NCI-H2081 treated with DMSO at 0.1 percent for 48 hours (cell line): ENCODE results near the gene TRIM44.

Experiments
- DNase-seq: peaks from one replicate; lab custom pipeline; 2025; lab: John Stamatoyannopoulos, UW

The TRIM44 gene

GRCh38 chr11:35662649-35663407 lies at the start of gene TRIM44:
Gene TRIM44 (plus strand): TSS chr11:35662775. CDS start chr11:35663112, 337 bp downstream.
- no peak for DNase-seq

- no peak for DNase-seq
These were observed 47.5 kb upstream of the TRIM44 start for GRCh38 chr11:35614939-35615569.

- peak; percentile 28 for DNase-seq
These were observed 46.4 kb upstream of the TRIM44 start for GRCh38 chr11:35615921-35616900.

- DNase-seq = no peak
These were observed 45.3 kb upstream of the TRIM44 start for GRCh38 chr11:35617316-35617686.

- DNase-seq = no peak
These were observed 44.7 kb upstream of the TRIM44 start, which contains the start of gene FJX1 for GRCh38 chr11:35617687-35618496. Gene FJX1 (plus strand): TSS chr11:35618460. CDS start chr11:35618637, 177 bp downstream.

- DNase-seq = no peak
These were observed 44.0 kb upstream of the TRIM44 start for GRCh38 chr11:35618497-35619115.

- no peak for DNase-seq
These were observed 43.3 kb upstream of the TRIM44 start for GRCh38 chr11:35619116-35619854.

- DNase-seq = no peak
These were observed 42.5 kb upstream of the TRIM44 start for GRCh38 chr11:35619855-35620640.

- DNase-seq = no peak
These were observed 41.8 kb upstream of the TRIM44 start for GRCh38 chr11:35620795-35621194.

GRCh38 chr11:35621620-35622019 lies 41.0 kb upstream of the TRIM44 start:
- no peak for DNase-seq

- no peak for DNase-seq
These were observed 40.5 kb upstream of the TRIM44 start for GRCh38 chr11:35622070-35622469.

GRCh38 chr11:35623621-35624168 lies 38.9 kb upstream of the TRIM44 start:
- DNase-seq = no peak

- DNase-seq = no peak
These were observed 38.3 kb upstream of the TRIM44 start for GRCh38 chr11:35624316-35624715.

GRCh38 chr11:35624781-35625180 lies 37.8 kb upstream of the TRIM44 start:
- no peak for DNase-seq

- no peak for DNase-seq
These were observed 36.1 kb upstream of the TRIM44 start for GRCh38 chr11:35626501-35626900.

- DNase-seq = no peak
These were observed 33.1 kb upstream of the TRIM44 start for GRCh38 chr11:35629511-35629910.

GRCh38 chr11:35629914-35630313 lies 32.7 kb upstream of the TRIM44 start:
- DNase-seq = no peak

- DNase-seq = no peak
These were observed 30.7 kb upstream of the TRIM44 start for GRCh38 chr11:35631891-35632290.

- no peak for DNase-seq
These were observed 30.3 kb upstream of the TRIM44 start for GRCh38 chr11:35632301-35632700.
